NCI-H526 (cell line): ENCODE measurements around the gene CYP1A2.

Source experiments
- DNase-seq, 2 experiments: peaks; one replicate each; lab custom pipeline; 2025; lab: John Stamatoyannopoulos, UW

The CYP1A2 gene

GRCh38 chr15:74788683-74789151 lies 40.1 kb downstream of the CYP1A2 start:
- peak; percentile 98 to 99 for DNase-seq

GRCh38 chr15:74789171-74789631 lies 40.6 kb downstream of the CYP1A2 start:
- DNase-seq, result peak; percentile 78 to 91

- no peak for DNase-seq
Measured at GRCh38 chr15:74789741-74790079, 41.1 kb downstream of the CYP1A2 start.

- peak in 1 of 2 experiments; percentile 40 for DNase-seq
Measured at GRCh38 chr15:74790080-74790916, 41.7 kb downstream of the CYP1A2 start.

- no peak for DNase-seq
Measured at GRCh38 chr15:74791007-74791406, 42.4 kb downstream of the CYP1A2 start.

- DNase-seq, result no peak
Measured at GRCh38 chr15:74791667-74792066, 43.0 kb downstream of the CYP1A2 start.

- no peak for DNase-seq
Measured at GRCh38 chr15:74792227-74793016, 43.8 kb downstream of the CYP1A2 start.

GRCh38 chr15:74793135-74794028 lies 44.7 kb downstream of the CYP1A2 start:
- no peak for DNase-seq

GRCh38 chr15:74794248-74794969 lies 45.8 kb downstream of the CYP1A2 start:
- no peak for DNase-seq

- DNase-seq, result no peak
Measured at GRCh38 chr15:74794970-74795349, 46.3 kb downstream of the CYP1A2 start.

- no peak for DNase-seq
Measured at GRCh38 chr15:74795966-74796625, 47.5 kb downstream of the CYP1A2 start.

- DNase-seq, result no peak
Measured at GRCh38 chr15:74798388-74799254, 50.0 kb downstream of the CYP1A2 start.

- DNase-seq, result no peak
Measured at GRCh38 chr15:74799255-74799855, 50.7 kb downstream of the CYP1A2 start.

- peak; percentile 32 to 79 for DNase-seq
Measured at GRCh38 chr15:74799856-74800558, 51.4 kb downstream of the CYP1A2 start.

GRCh38 chr15:74800559-74801094 lies 52.0 kb downstream of the CYP1A2 start:
- no peak for DNase-seq

GRCh38 chr15:74801311-74801997 lies 52.8 kb downstream of the CYP1A2 start:
- no peak for DNase-seq

- no peak for DNase-seq
Measured at GRCh38 chr15:74802290-74802689, 53.6 kb downstream of the CYP1A2 start.
